ENCODE results near the gene F12.
"Not testable (repeated sequence)": the region's sequence is repeated elsewhere in the genome, so short reads cannot be mapped to it uniquely, and the experiment has no call there.

F12 gene

GRCh38 chr5:177432143-177432838 lies 22.9 kb upstream of the F12 start:
- no peak for DNase-seq

- DNase-seq: no peak
Observed at GRCh38 chr5:177431317-177432142, 22.2 kb upstream of the F12 start.

- no peak for DNase-seq
Observed at GRCh38 chr5:177430972-177431316, 21.6 kb upstream of the F12 start.

GRCh38 chr5:177430140-177430951 lies 21.0 kb upstream of the F12 start:
- no peak for DNase-seq

- DNase-seq: peak; percentile 95 to 98
Observed at GRCh38 chr5:177429248-177430040, 20.1 kb upstream of the F12 start.

- no peak for DNase-seq
Observed at GRCh38 chr5:177428574-177429217, 19.3 kb upstream of the F12 start.

GRCh38 chr5:177427919-177428573 lies 18.7 kb upstream of the F12 start:
- DNase-seq: peak; percentile 27 to 28

- DNase-seq: no peak
Observed at GRCh38 chr5:177427211-177427822, 18.0 kb upstream of the F12 start.

- DNase-seq: no peak
Observed at GRCh38 chr5:177426566-177427210, 17.3 kb upstream of the F12 start, which contains the start of gene GRK6. Gene GRK6 (plus strand): TSS chr5:177426676. CDS start chr5:177426846, 170 bp downstream.

GRCh38 chr5:177425801-177426565 lies 16.6 kb upstream of the F12 start:
- DNase-seq: peak; percentile 100

- DNase-seq: no peak
Observed at GRCh38 chr5:177425196-177425800, 15.9 kb upstream of the F12 start.

- no peak for DNase-seq
Observed at GRCh38 chr5:177423671-177424070, 14.3 kb upstream of the F12 start.

- DNase-seq: no peak
Observed at GRCh38 chr5:177421062-177421798, 11.9 kb upstream of the F12 start.

GRCh38 chr5:177420472-177420871 lies 11.1 kb upstream of the F12 start:
- not testable (repeated sequence) for DNase-seq

- no peak for DNase-seq
Observed at GRCh38 chr5:177419046-177419445, 9.7 kb upstream of the F12 start.

GRCh38 chr5:177417081-177417480 lies 7.7 kb upstream of the F12 start:
- DNase-seq: not testable (repeated sequence)

GRCh38 chr5:177414481-177414880 lies 5.1 kb upstream of the F12 start:
- no peak for DNase-seq

- DNase-seq: no peak
Observed at GRCh38 chr5:177412603-177413233, 3.4 kb upstream of the F12 start.
